A549 (cell line): ENCODE results near the gene ZNF70. TPM values are rescaled to one million over a fixed set of nuclear protein-coding genes. Genes with fewer than 3 reads are reported as not detected.

Experiments
- ATAC-seq, 2 experiments: fragments of 200-7000 bp in 1 of 2; fragments of >200 bp in 1 of 2; cut with Nextera tagmentation in 1 of 2; cut with Tn5 transposase in 1 of 2; 3 replicates each; pipeline versions ENCODE4 v1.8.0 to v1.9.1; 2018 to 2020; ENCODE audit warnings: mild to moderate bottlenecking in 1 of 2, moderate library complexity in 1 of 2
- CTCF ChIA-PET: fragments of 300-600 bp; sonication (Branson Sonifier 250); formaldehyde crosslinking; extraction: SDS; loops from one replicate; lab custom pipeline; 2021; ENCODE audit warnings: antibody characterized with exemption, inconsistent platforms; lab: Yijun Ruan, JAX
- POLR2A ChIA-PET: fragments of 350-600 bp; formaldehyde crosslinking; extraction: SDS; loops from one replicate; lab custom pipeline; 2021; ENCODE audit warnings: antibody characterized with exemption, inconsistent platforms; lab: Yijun Ruan, JAX
- DNase-seq, 2 experiments: peaks; one replicate each; pipeline versions ENCODE4 v3.0.0 to v3.0.0-alpha.2; 2011 to 2016; ENCODE audit warnings: low read depth in 1 of 2, low spot score in 1 of 2
- FAIRE-seq: peaks from 2 replicates; lab custom pipeline; 2011; peaks lifted over from hg19 to GRCh38; lab: Jason Lieb, UNC
- H3K27ac ChIP-seq, 2 experiments: fragments of >200 bp; sonication (Bioruptor Twin); formaldehyde crosslinking; 3 replicates each; pipeline ENCODE4 v1.5.1; 2016 to 2017
- H3K4me1 ChIP-seq: fragments of >200 bp; sonication (Bioruptor Twin); formaldehyde crosslinking; 3 replicates; pipeline ENCODE4 v1.6.1; 2016
- H3K4me2 ChIP-seq: fragments of >200 bp; sonication (Bioruptor Twin); formaldehyde crosslinking; 3 replicates; pipeline ENCODE4 v1.6.1; 2016
- H3K4me3 ChIP-seq: fragments of >200 bp; sonication (Bioruptor Twin); formaldehyde crosslinking; 3 replicates; pipeline ENCODE4 v1.5.1; 2016
- H3K9me3 ChIP-seq: fragments of >200 bp; sonication (Bioruptor Twin); formaldehyde crosslinking; 3 replicates; pipeline ENCODE4 v1.6.1; 2016
- BCL3 ChIP-seq: fragments of >200 bp; sonication (Bioruptor Twin); formaldehyde crosslinking; IDR thresholded peaks from 3 replicates; pipeline ENCODE4 v1.6.1; 2016
- CHD2 ChIP-seq: fragments of 150-350 bp; IDR thresholded peaks from 2 replicates; pipeline ENCODE4 v1.6.1; 2014; ENCODE audit warnings: low read length; ENCODE audit not compliant: partially characterized antibody
- EHF ChIP-seq: fragments of 250-450 bp; sonication (Bioruptor Pico); IDR thresholded peaks from 2 replicates; pipeline ENCODE4 v1.5.0; 2020; ENCODE audit warnings: mild to moderate bottlenecking
- ELK1 ChIP-seq: fragments of 150-350 bp; IDR thresholded peaks from 2 replicates; pipeline ENCODE4 v1.6.1; 2014; ENCODE audit warnings: low read depth, mild to moderate bottlenecking, low read length
- ESRRA ChIP-seq: fragments of 150-350 bp; IDR thresholded peaks from 2 replicates; pipeline ENCODE4 v1.6.1; 2014; ENCODE audit warnings: mild to moderate bottlenecking, low read length, borderline replicate concordance
- FOXS1 ChIP-seq: fragments of 250-450 bp; sonication (Bioruptor Pico); IDR thresholded peaks from 2 replicates; pipeline ENCODE4 v1.5.0; 2020; ENCODE audit warnings: mild to moderate bottlenecking, moderate library complexity
- HDAC2 ChIP-seq: fragments of 200-600 bp; sonication (generic); IDR thresholded peaks from 2 replicates; pipeline ENCODE4 v1.6.1; 2016
- HEYL ChIP-seq: fragments of 250-450 bp; sonication (Bioruptor Pico); IDR thresholded peaks from 2 replicates; pipeline ENCODE4 v1.8.0; 2021; ENCODE audit warnings: mild to moderate bottlenecking, moderate library complexity
- HOXA7 ChIP-seq: fragments of 250-450 bp; sonication (Bioruptor Pico); IDR thresholded peaks from 2 replicates; pipeline ENCODE4 v1.5.0; 2020; ENCODE audit warnings: mild to moderate bottlenecking, moderate library complexity
- HOXB5 ChIP-seq: fragments of 250-450 bp; sonication (Bioruptor Pico); IDR thresholded peaks from 2 replicates; pipeline ENCODE4 v1.5.0; 2020; ENCODE audit warnings: mild to moderate bottlenecking, moderate library complexity
- KDM1A ChIP-seq: fragments of 200-600 bp; sonication (generic); IDR thresholded peaks from 2 replicates; pipeline ENCODE4 v1.6.1; 2016; ENCODE audit warnings: low read depth, mild to moderate bottlenecking
- KDM5A ChIP-seq: fragments of 200-600 bp; sonication (generic); IDR thresholded peaks from 2 replicates; pipeline ENCODE4 v1.6.1; 2016; ENCODE audit warnings: antibody characterized with exemption, mild to moderate bottlenecking
- MAZ ChIP-seq: fragments of 150-350 bp; IDR thresholded peaks from 2 replicates; pipeline ENCODE4 v1.6.1; 2014; ENCODE audit warnings: antibody characterized with exemption, low read depth, low read length, borderline replicate concordance
- NFE2L2 ChIP-seq: fragments of 150-350 bp; conservative IDR thresholded peaks from 2 replicates; pipeline ENCODE4 v1.6.1; 2014; ENCODE audit warnings: low read length
- POLR2AphosphoS2 ChIP-seq: conservative IDR thresholded peaks from 2 replicates; pipeline ENCODE4 v1.6.1; 2012; ENCODE audit warnings: low read length, improper control_type of control experiment, inconsistent platforms
- RAD21 ChIP-seq, 2 experiments: fragments of >200 bp in 1 of 2; sonication (Bioruptor Twin) in 1 of 2; formaldehyde crosslinking in 1 of 2; IDR thresholded peaks in 1 of 2; conservative IDR thresholded peaks in 1 of 2; 2 replicates in 1 of 2; 3 replicates in 1 of 2; pipeline ENCODE4 v1.6.1; 2012 to 2018; ENCODE audit warnings: inconsistent platforms in 1 of 2
- REST ChIP-seq: fragments of 200-600 bp; sonication (generic); IDR thresholded peaks from 2 replicates; pipeline ENCODE4 v1.6.1; 2016; ENCODE audit warnings: antibody characterized with exemption, mild to moderate bottlenecking, moderate library complexity
- TFCP2L1 ChIP-seq: fragments of 250-450 bp; sonication (Bioruptor Pico); IDR thresholded peaks from 2 replicates; pipeline ENCODE4 v1.5.0; 2021; ENCODE audit warnings: mild to moderate bottlenecking
- TP53 ChIP-seq: fragments of 250-450 bp; sonication (Bioruptor Pico); IDR thresholded peaks from 2 replicates; pipeline ENCODE4 v1.5.0; 2021; ENCODE audit warnings: mild to moderate bottlenecking, moderate library complexity
- ZC3H11A ChIP-seq: fragments of 450-650 bp; IDR thresholded peaks from 2 replicates; pipeline ENCODE4 v1.6.1; 2014; ENCODE audit warnings: antibody characterized with exemption, mild to moderate bottlenecking
- WGBS: methylation state at CpG from one replicate; pipeline ENCODE4 v1.1.6; 2017; ENCODE audit errors: missing lambda C conversion rate; 5-methylcytosine and 5-hydroxymethylcytosine counted together
- polyA plus RNA-seq, 4 experiments: library from polyadenylated mRNA; depleted of rRNA in 3 of 4; stranded (reverse); fragments of >200 nt; fragmentation: RNase III in 1 of 4; extraction: RNeasy Plus Mini Kit Qiagen cat#74134 plus additional on column Dnase treatment in 1 of 4; gene quantifications; 2 replicates in 3 of 4; 3 replicates in 1 of 4; pipeline ENCODE4 v1.2.3, GENCODE V29; 2011 to 2017

Gene ZNF70
- polyA plus RNA-seq, 2 of the 4 experiments (the other 2 are of a cell fraction): 0.88 to 1.2 TPM

- no peaks in the 10 kb centered on the region for H3K9me3 ChIP-seq
- no peak overlapping the region for H3K27ac ChIP-seq
- CTCF ChIA-PET: interaction anchor here (0.6 kb wide), 1 partner anchor 869 kb away, joined by 3 read pairs; no protein-coding TSS in a partner anchor
- FAIRE-seq: no peak
- ATAC-seq: no peak
- WGBS: 81% methylated on average over 17 of the region's 17 CpGs
- peak in 1 of 2 experiments; percentile 16 for DNase-seq
- POLR2A ChIA-PET: no interaction called here
- H3K4me1 ChIP-seq: no peaks in the 10 kb centered on the region; the same call in 2 of the 3 replicates
- no peak overlapping the region for H3K4me2 ChIP-seq
- TF ChIP-seq EHF (CRISPR knock-in tag) (no peak), BCL3 (no peak), HOXA7 (CRISPR knock-in tag) (no peak), RAD21 (conservative IDR thresholded peaks at IDR 0.05 in 1 of 2, IDR thresholded peaks at IDR 0.05 in 1 of 2) (no peak), ESRRA (no peak), CHD2 (no peak), ELK1 (no peak), POLR2AphosphoS2 (no peak), TFCP2L1 (CRISPR knock-in tag) (no peak), KDM5A (no peak), FOXS1 (CRISPR knock-in tag) (no peak), NFE2L2 (no peak), MAZ (no peak), HOXB5 (CRISPR knock-in tag) (no peak), HDAC2 (no peak), ZC3H11A (no peak), REST (no peak), TP53 (CRISPR knock-in tag) (no peak), KDM1A (no peak), HEYL (CRISPR knock-in tag) (no peak)
- H3K4me3 ChIP-seq: no peak overlapping the region
These were observed 32.3 kb downstream of the ZNF70 start for GRCh38 chr22:23718371-23719165.
